ENCODE data around the gene WAPL.
"Not testable (repeated sequence)": the region's sequence is repeated elsewhere in the genome, so short reads cannot be mapped to it uniquely, and the experiment has no call there.

WAPL gene

GRCh38 chr10:86521678-86522509, at the start of gene WAPL:
WAPL (minus strand) TSS chr10:86521792; CDS start chr10:86518069, 3,723 bp downstream.
- DNase-seq (ENCODE audit: low spot score) (peak; percentile 98), FAIRE-seq (peak; percentile 77)

DNA sequence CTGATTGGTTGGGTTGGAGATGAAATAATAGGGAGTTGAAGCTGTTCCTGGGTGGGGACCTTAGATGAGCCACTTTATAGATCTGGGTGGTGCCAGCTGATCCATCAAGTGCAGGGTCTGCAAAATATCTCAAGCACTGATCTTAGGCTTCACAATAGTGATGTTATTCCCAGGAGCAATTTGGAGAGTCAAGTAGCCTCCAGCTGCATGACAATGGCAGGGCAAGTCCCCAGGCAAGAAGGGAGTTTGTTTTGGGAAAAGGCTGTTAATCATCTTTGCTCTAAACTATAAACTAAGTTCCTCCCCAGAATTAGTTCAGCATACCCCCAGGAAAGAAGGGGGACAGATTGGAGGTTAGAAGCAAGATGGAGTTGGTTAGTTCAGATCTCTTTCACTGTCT, 47.7 kb upstream of the WAPL start:
- DNase-seq (ENCODE audit: low spot score) (no peak), FAIRE-seq (no peak)

- not testable (repeated sequence) for FAIRE-seq; DNase-seq (ENCODE audit: low spot score)
Observed at GRCh38 chr10:86566518-86566917, 44.9 kb upstream of the WAPL start.

- not testable (repeated sequence) for DNase-seq (ENCODE audit: low spot score); FAIRE-seq
Observed at GRCh38 chr10:86563338-86563737, 41.7 kb upstream of the WAPL start.

DNA sequence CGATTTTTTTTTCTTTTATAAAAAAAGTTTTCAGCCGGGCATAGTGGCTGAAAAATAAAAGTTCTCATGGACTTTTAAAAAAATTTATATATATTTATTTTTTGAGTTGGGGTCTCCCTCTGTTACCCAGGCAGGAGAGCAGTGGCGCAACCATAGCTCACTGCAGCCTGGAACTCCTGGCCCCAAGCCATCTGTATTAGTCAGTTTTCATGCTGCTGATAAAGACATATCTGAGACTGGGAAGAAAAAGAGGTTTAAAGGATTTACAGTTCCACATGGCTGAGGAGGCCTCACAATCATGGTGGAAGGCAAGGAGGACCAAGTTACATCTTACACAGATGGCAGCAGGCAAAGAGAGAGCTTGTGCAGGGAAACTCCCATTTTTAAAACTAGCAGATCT, 37.1 kb upstream of the WAPL start:
- FAIRE-seq; DNase-seq (ENCODE audit: low spot score): not testable (repeated sequence)

- FAIRE-seq (no peak), DNase-seq (ENCODE audit: low spot score) (no peak)
Observed at GRCh38 chr10:86556933-86557649, 35.5 kb upstream of the WAPL start.

DNA sequence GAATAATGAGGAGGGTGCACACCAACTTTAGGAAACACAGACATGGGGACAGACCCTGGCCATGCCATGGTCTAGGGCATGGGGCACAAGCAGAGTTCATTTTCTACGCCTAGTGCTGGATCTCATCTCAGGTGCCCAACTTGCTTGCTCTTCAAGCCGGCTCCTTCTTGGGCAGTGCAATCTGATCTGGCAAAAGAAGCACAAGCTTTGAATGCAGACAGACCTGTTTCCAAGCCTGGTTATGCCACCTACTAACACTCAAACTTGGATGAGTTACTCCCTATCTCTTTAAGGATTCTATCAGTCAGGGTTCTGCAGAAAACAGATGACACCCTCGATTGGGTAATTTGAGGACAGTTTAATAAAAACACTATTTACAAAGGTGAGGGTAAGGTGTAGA, 34.9 kb upstream of the WAPL start:
- FAIRE-seq (no peak), DNase-seq (ENCODE audit: low spot score) (no peak)

DNA sequence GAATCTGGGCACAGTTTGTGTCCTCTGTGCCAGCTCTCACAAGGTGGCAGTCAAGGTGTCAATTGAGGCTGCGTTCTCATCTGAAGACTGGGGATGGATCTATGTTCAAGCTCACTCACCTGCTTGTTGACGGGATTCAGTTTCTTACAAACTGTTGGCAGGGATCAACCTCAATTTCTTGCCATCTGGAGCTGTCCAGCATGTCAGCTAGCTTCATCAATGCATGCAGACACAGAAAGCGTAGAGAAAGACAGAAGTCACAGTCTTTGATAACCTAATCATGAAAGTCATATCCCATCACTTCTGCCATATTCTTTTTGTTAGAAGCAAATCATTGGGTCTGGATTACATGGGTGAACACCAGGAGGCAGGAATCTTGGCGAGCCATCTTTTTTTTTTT, 32.0 kb upstream of the WAPL start:
- FAIRE-seq (no peak), DNase-seq (ENCODE audit: low spot score) (no peak)

GRCh38 chr10:86553213-86553612, 31.6 kb upstream of the WAPL start:
- no peak for DNase-seq (ENCODE audit: low spot score)
- FAIRE-seq, result no peak

DNA sequence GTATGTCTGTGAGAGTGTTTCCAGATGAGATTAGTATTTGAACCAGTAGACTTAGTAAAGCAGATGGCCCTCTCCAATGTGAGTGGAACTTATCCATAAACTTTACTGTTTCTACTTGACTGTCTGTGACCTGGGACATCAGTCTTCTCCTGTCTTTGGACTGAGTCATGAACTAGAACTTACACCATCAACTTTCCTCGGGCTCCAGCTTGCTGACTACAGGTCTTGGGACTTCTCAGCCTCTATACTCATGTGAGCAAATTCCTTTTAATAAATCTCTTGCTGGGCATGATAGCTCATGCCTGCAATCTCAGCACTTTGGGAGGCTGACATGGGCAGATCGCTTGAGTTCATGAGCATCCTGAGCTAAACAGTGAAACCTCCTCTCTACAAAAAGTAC, 25.7 kb upstream of the WAPL start:
- DNase-seq (ENCODE audit: low spot score) (no peak), FAIRE-seq (no peak)

GRCh38 chr10:86545101-86545500, 23.5 kb upstream of the WAPL start:
- FAIRE-seq, result no peak
- DNase-seq (ENCODE audit: low spot score), result no peak

- no peak for FAIRE-seq
- DNase-seq (ENCODE audit: low spot score), result no peak
Observed at GRCh38 chr10:86540016-86540415, 18.4 kb upstream of the WAPL start.

GRCh38 chr10:86538547-86538946, 17.0 kb upstream of the WAPL start:
- no peak for FAIRE-seq
- no peak for DNase-seq (ENCODE audit: low spot score)

GRCh38 chr10:86538040-86538439, 16.4 kb upstream of the WAPL start:
- FAIRE-seq, result not testable (repeated sequence)

DNA sequence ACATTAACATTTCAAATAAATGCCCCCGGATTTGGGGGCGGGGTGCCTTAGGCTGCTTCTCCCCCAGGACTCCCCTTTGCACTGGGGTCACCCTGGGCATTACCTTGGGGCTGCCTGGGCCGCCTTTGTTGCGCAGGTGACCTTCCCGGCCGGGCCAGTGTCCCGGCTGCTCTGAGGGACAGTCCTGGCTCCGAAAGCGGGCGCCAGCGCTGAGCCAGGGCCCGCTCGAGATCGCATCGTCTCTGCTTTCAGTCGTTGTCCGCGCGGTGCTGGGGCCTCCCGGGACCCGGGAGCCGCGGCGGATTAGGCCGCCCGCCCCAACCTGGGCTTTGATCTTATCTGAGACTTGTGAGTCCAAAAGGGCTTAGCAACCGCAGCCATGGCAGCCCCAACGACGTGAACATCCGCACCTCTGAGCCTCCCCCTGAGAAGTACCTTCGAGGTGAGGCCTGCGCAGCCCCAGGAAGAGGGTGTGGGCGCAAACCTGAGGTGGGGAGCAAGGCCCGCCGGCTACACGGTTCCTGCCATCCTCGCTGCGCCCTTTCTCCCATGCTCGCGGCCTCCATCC, 14.8 kb upstream of the WAPL start:
- DNase-seq (ENCODE audit: low spot score), result no peak
- FAIRE-seq, result no peak

More at GRCh38 chr10:86538040-86538439, 16.4 kb upstream of the WAPL start:
- not testable (repeated sequence) for DNase-seq (ENCODE audit: low spot score)

DNA sequence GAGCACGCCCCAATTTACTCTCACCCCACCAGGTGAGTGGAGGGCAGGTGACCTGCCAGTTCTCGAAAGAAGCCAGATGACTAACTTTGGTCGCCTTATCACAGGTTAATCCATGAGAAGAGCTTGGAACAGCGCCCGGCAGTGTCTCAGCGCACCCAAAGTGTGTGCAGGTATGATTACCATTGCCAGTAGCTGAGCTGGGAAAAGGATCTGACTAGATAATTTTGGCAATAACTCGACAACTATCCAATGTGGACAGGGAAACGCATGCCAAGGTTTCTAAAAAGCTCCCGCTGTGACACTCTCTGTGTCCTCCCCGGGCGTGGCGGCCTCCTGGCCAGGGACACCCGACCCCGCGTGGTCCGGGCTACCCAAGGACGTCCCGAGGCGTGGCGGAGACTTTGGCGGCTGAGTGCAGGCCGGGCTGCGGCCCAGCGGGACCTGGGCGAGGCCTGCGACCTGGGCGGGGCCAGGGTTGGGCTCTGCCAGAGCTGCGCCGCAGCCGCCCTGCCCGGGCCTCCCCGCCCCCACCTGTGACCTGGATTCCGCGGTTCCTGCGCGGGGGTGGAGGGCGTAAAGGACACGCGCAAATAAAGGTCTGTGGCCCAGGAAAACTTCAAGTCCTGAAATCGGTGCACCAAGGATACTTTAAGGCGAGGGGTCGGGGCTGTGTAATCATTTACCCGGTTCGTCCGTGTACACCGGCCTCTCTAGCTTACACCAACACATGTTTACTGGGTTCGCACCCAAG, 13.7 kb upstream of the WAPL start:
- DNase-seq (ENCODE audit: low spot score) (peak; percentile 79), FAIRE-seq (no peak)

- DNase-seq (ENCODE audit: low spot score) (no peak), FAIRE-seq (no peak)
Observed at GRCh38 chr10:86533328-86533727, 11.7 kb upstream of the WAPL start.

GRCh38 chr10:86528736-86529135, 7.1 kb upstream of the WAPL start:
- FAIRE-seq; DNase-seq (ENCODE audit: low spot score): not testable (repeated sequence)

- DNase-seq (ENCODE audit: low spot score) (no peak), FAIRE-seq (no peak)
Observed at GRCh38 chr10:86526606-86527005, 5.0 kb upstream of the WAPL start.

GRCh38 chr10:86525713-86526112, 4.1 kb upstream of the WAPL start:
- DNase-seq (ENCODE audit: low spot score); FAIRE-seq: not testable (repeated sequence)

DNA sequence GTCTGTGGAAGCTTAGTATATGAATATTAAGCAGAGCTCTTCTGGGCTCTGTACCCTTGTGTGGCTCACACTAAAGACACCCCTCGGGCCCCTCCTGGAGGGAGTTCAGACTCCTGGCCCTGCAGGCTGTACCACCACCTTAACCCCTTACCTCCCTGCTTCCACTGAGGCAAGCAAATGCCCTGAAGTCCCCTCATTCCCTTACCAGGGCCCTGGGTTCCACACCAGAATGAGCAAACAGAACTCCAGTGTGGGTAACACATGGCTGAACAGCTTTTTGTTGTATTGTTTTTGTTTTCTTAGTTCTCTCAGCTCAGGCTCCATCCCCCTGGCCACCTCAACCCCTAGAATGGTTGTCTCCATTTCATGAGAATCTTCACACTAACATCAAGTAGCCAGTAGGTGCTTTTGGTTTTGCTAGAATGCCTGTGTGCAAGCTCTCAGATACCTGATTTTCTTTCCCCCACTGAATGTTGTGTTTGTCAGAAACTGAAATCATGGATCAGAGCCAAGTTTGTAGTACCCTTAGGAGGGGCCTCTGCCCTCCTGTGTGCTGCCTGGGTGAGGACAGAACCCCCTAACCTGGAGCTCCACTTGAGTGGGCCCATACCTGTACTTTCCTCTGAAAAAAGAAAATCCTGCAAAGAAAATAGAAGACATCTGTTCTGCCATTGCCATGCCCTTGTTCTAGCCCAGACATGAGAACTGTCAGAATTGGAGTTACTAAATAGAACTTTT, 2.8 kb upstream of the WAPL start:
- FAIRE-seq (no peak), DNase-seq (ENCODE audit: low spot score) (no peak)
